ENCODE data around the gene TSPEAR. TPM values are rescaled to one million over a fixed set of nuclear protein-coding genes. Genes with fewer than 3 reads are reported as not detected.

Gene TSPEAR
- total and polyA plus RNA-seq, 2 of the 13 experiments (the other 11 are each of a cell fraction or from before 2014, with no cell fraction given) = 0.07 to 0.32 TPM

DNA sequence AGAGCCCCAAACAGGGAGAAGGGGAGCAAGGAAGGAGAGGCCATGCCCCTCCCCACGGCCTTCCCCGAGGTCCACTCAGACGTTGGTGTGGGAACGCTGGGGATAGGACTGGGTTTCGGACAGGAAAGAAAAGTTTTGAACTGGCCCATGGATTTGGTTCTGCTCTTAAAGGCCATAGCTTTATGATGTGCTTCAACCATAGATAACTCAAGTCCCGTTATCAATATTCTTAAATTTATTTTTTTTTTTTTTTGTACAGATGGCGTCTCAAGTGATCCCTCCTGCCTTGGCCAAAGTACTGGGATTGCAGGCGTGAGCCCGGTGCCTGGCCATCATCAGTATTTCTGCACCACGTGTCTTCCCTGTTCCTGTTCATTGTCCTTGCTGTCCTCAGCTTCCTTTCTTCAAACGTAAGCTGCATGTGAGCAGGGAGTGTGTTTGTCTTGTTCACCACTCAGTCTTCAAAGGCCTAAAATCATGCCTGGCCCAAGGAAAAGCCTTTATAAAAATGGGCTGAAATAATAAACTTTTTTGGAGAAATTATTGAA, 170.6 kb downstream of the TSPEAR start (continued):
- TF ChIP-seq, protein P1, sequence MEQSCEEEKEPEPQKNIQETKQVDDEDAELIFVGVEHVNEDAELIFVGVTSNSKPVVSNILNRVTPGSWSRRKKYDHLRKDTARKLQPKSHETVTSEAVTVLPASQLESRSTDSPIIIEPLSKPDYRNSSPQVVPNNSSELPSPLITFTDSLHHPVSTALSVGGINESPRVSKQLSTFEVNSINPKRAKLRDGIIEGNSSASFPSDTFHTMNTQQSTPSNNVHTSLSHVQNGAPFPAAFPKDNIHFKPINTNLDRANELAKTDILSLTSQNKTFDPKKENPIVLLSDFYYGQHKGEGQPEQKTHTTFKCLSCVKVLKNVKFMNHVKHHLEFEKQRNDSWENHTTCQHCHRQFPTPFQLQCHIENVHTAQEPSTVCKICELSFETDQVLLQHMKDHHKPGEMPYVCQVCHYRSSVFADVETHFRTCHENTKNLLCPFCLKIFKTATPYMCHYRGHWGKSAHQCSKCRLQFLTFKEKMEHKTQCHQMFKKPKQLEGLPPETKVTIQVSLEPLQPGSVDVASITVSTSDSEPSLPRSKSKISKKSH (CRISPR knock-in tag; IDR thresholded peaks at IDR 0.05; ENCODE audit: borderline replicate concordance) = no peak
- TF ChIP-seq SETDB1 (CRISPR knock-in tag; IDR thresholded peaks at IDR 0.05; ENCODE audit: borderline replicate concordance) = no peak
- TF ChIP-seq SUZ12 (IDR thresholded peaks at IDR 0.05; ENCODE audit: low read depth, low read length) = no peak
- no peak for TF ChIP-seq TAF15 (IDR thresholded peaks at IDR 0.05; ENCODE audit: low read depth, low read length, poor library complexity, severe bottlenecking)
- TF ChIP-seq DMAP1 (CRISPR knock-in tag; IDR thresholded peaks at IDR 0.05) = no peak
- TF ChIP-seq RFXAP (CRISPR knock-in tag; IDR thresholded peaks at IDR 0.05; ENCODE audit: borderline replicate concordance) = no peak

DNA sequence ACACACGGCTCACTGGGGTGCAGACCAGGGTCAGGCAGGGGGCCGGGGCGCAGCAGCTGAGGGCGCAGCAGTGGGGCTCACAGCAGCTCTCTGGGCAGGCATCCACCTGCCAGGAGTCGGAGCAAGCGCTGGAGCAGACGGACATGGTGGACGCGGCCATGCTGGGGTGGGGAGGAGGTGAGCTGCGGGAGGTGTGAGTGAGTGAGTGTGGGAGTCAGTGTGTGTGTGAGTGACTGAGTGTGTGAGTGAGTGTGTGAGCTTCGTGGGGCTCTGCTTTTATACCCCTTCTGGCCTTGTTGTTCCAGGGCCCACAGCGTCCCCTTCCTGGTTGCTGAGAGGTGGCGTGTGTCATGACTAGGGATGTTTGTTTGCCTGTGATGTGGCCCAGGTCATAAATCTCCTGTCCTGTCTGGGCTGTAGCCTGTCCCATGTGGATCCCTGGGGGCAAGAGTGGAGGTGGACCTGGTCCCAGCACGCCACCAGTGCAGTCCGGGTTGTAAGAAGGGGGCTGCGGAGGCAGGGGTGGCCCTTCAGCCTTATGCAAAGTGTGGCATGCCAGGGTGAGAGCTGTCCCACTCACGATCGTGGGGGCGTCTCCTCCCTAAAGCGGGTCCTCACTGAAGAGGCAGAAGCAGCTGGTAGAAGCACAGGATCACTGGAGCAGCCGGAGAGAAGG, 171.2 kb downstream of the TSPEAR start, which contains the start of gene KRTAP10-1:
Gene KRTAP10-1 (minus strand): TSS at position 205 of the 676 bp plus-strand sequence. CDS start 45 bp downstream, at position 160.
- in situ Hi-C loops (cut with HindIII; ENCODE audit: extremely low pct_ligation_motif_present, low pct_unique_long_range_greater_than_20kb) = no loop called here
- no peak for TF ChIP-seq SMYD3 (CRISPR knock-in tag; IDR thresholded peaks at IDR 0.05)
- TF ChIP-seq NCOR1 (IDR thresholded peaks at IDR 0.05; ENCODE audit: borderline replicate concordance, low read length) = no peak
- TF ChIP-seq RFXAP (CRISPR knock-in tag; IDR thresholded peaks at IDR 0.05; ENCODE audit: borderline replicate concordance) = no peak
- no peak for TF ChIP-seq ZNF10 (CRISPR knock-in tag; IDR thresholded peaks at IDR 0.05; ENCODE audit: borderline replicate concordance, low read depth)
- TF ChIP-seq ZNF282 (IDR thresholded peaks at IDR 0.05; ENCODE audit: partially characterized antibody) = no peak
- TF ChIP-seq, protein P2, sequence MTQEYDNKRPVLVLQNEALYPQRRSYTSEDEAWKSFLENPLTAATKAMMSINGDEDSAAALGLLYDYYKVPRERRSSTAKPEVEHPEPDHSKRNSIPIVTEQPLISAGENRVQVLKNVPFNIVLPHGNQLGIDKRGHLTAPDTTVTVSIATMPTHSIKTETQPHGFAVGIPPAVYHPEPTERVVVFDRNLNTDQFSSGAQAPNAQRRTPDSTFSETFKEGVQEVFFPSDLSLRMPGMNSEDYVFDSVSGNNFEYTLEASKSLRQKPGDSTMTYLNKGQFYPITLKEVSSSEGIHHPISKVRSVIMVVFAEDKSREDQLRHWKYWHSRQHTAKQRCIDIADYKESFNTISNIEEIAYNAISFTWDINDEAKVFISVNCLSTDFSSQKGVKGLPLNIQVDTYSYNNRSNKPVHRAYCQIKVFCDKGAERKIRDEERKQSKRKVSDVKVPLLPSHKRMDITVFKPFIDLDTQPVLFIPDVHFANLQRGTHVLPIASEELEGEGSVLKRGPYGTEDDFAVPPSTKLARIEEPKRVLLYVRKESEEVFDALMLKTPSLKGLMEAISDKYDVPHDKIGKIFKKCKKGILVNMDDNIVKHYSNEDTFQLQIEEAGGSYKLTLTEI (CRISPR knock-in tag; conservative IDR thresholded peaks at IDR 0.05) = no peak
- TF ChIP-seq ZNF558 (CRISPR knock-in tag; IDR thresholded peaks at IDR 0.05; ENCODE audit: borderline replicate concordance) = no peak
- TF ChIP-seq, protein P3, sequence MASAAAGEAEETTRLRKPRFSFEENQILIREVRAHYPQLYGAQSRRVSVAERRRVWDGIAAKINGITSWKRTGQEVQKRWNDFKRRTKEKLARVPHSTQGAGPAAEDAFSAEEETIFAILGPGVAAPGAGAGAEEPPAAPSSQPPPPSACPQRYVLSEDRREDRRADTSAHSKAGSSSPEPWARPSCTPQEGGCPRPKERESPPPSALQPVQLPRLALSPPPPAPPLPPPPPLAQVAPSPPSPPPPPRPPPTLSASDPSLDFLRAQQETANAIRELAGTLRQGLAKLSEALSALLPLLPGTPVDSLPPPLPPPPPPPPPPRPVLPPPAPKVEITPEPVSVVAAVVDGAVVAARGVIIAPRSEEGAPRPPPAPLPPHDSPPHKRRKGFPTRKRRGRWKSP (CRISPR knock-in tag; IDR thresholded peaks at IDR 0.05) = no peak
- TF ChIP-seq REPIN1 (CRISPR knock-in tag; IDR thresholded peaks at IDR 0.05; ENCODE audit: borderline replicate concordance, low read depth) = no peak
- no peak for TF ChIP-seq PHB2 (IDR thresholded peaks at IDR 0.05; ENCODE audit: partially characterized antibody)
- no peak for TF ChIP-seq NR1H2 (CRISPR knock-in tag; IDR thresholded peaks at IDR 0.05; ENCODE audit: borderline replicate concordance, low read depth)

More for the DNA sequence above, 171.2 kb downstream of the TSPEAR start, which contains the start of gene KRTAP10-1:
- H3K4me1 ChIP-seq (ENCODE audit: insufficient read depth, low read length) = no peaks in the 10 kb centered on the region
- DNase-seq (ENCODE audit: low spot score) = no peak
- ATAC-seq = no peak
- ChIA-PET POLR2A (no interaction called here), CTCF (ENCODE audit: low intra/inter-chr PET ratio, low total read pairs) (no interaction called here)
- BruUV-seq (replicated peaks) = no TSS peak
- H3K27me3 ChIP-seq (ENCODE audit: control insufficient read depth in 1 of 2, insufficient read depth in 2 of 2, low read length in 2 of 2) = no peaks in the 10 kb centered on the region; a peak in 2 of 5 replicates
- intact Hi-C loops (cut with micrococcal nuclease; ENCODE audit: unreplicated experiment) = no loop called here
- no peaks in the 10 kb centered on the region for H3K79me2 ChIP-seq (ENCODE audit: insufficient read depth, low read length)
- H2AFZ ChIP-seq (ENCODE audit: low read length) = no peak within 1 kb of the TSS
- no peak within 1 kb of the TSS for H3K4me3 ChIP-seq (replicated peaks in 1 of 3; ENCODE audit: insufficient read depth in 1 of 3, low read depth in 2 of 3, low read length in 3 of 3)
- 69% methylated on average over 7 of the region's 21 CpGs for WGBS (ENCODE audit: low lambda C conversion rate)
- no peaks in the 10 kb centered on the region for H4K20me1 ChIP-seq (ENCODE audit: insufficient read depth, low read length)
- no peak for FAIRE-seq
- H3K4me2 ChIP-seq (ENCODE audit: low read depth, low read length) = no peak within 1 kb of the TSS
- H3K9ac ChIP-seq (ENCODE audit: insufficient read depth, low read depth, low read length) = no peak within 1 kb of the TSS
- no peaks in the 10 kb centered on the region for H3K36me3 ChIP-seq (replicated peaks in 1 of 2; ENCODE audit: control insufficient read depth in 1 of 2, insufficient read depth in 2 of 2, low read length in 2 of 2)
- peaks cover 17% of the 10 kb centered on the region; the same call in 1 of the 2 replicates for H3K9me3 ChIP-seq (ENCODE audit: low read length)
- no peak within 1 kb of the TSS for H3K27ac ChIP-seq (ENCODE audit: extremely low read length, insufficient read depth, low read length)
